Cardiac septum (tissue), 1 donor: Measurements from ENCODE around the gene MAP7. TPM values are rescaled to one million over a fixed set of nuclear protein-coding genes. Genes with fewer than 3 reads are reported as not detected.
"Not testable (repeated sequence)": the region's sequence is repeated elsewhere in the genome, so short reads cannot be mapped to it uniquely, and the experiment has no call there.

Source experiments
- DNase-seq: peaks from one replicate; pipeline ENCODE4 v3.0.0-alpha.2; 2020; ENCODE audit warnings: low spot score
- intact Hi-C: fragments of 100-400 bp; cut with DNase I; formaldehyde crosslinking; loops from one replicate; pipeline ENCODE4 v1.14.0; 2022
- total RNA-seq: library from RNA; stranded (reverse); fragmentation: NEBNext Ultra II Directional; extraction: Animal tissue kit (Norgen Biotek cat#: 25700); gene quantifications from one replicate; pipeline ENCODE4 v1.2.1, GENCODE V29; 2021
- donor health status: DM: no; HTN: no; CAD: no.

The MAP7 gene
- total RNA-seq, 1 donor from 2014 or later, result 1.5 TPM

- DNase-seq, result no peak
- intact Hi-C loops, result no loop called here
These were observed 63.9 kb downstream of the MAP7 start for GRCh38 chr6:136486357-136486756.

GRCh38 chr6:136483906-136484305 is 66.3 kb downstream of the MAP7 start:
- intact Hi-C loops, result no loop called here
- no peak for DNase-seq

- intact Hi-C loops, DNase-seq: not testable (repeated sequence)
These were observed 67.2 kb downstream of the MAP7 start for GRCh38 chr6:136483005-136483404.

DNA sequence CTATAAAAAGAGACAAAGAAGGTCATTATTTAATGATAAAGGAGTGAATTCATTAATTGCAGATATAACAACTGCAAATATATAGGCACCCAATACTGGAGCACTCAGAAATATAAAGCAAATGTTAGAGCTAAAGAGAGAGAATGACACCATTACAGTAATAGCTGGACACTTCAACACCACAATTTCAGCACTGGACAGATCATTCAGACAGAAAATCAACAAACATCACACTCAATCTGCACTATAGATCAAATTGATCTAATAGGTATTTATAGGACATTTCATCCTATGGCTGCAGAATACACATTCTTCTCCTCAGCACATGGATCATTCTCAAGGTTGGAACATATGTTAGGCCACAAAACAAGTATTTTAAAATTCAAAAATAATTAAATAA is 72.7 kb downstream of the MAP7 start:
- DNase-seq, result no peak
- intact Hi-C loops, result no loop called here

DNA sequence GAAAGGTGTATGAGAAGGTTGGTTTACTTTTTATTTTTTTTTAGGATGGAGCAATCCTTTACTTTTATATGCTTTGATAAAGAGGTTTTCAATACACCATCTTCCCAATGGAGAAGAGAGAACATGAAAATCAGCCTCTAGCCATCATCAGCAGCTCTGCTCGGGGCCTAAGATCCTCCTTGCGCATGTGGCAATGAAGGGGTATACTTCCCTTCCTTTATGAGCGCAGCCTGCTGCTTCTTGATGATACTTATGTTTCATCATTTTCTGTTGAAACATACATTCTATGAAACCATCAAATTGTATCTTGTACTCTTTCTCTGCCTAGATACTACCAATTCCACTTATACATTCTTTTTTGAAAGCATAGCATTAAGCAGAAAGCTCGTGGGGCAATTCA is 74.5 kb downstream of the MAP7 start:
- DNase-seq, result no peak
- intact Hi-C loops, result no loop called here

- intact Hi-C loops, result no loop called here
- DNase-seq, result no peak
These were observed 76.0 kb downstream of the MAP7 start for GRCh38 chr6:136474241-136474640.

GRCh38 chr6:136471922-136472321 is 78.3 kb downstream of the MAP7 start:
- intact Hi-C loops, result no loop called here
- no peak for DNase-seq

DNA sequence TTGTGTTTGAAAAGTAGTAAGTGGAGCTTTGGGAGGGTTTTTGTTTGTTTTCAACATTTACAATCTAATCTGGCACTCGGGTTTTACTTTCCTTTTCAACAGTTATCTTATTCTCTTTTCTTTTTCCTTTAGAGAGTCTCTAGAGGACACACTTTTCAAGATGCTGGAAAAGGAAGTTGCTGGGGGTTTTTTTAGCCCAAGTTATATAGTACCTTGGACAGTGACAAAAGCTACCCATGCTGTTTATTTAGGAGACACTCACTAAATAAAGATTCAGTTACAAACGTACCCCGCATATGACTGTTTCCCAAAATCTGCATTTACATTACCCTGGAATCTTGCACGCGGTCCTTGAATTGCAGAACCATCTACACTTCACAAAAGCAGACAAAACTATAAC is 78.8 kb downstream of the MAP7 start:
- intact Hi-C loops, result no loop called here

GRCh38 chr6:136470044-136470443 is 80.2 kb downstream of the MAP7 start:
- intact Hi-C loops, result no loop called here
- no peak for DNase-seq

More for the DNA sequence above, 78.8 kb downstream of the MAP7 start:
- DNase-seq, result no peak

DNA sequence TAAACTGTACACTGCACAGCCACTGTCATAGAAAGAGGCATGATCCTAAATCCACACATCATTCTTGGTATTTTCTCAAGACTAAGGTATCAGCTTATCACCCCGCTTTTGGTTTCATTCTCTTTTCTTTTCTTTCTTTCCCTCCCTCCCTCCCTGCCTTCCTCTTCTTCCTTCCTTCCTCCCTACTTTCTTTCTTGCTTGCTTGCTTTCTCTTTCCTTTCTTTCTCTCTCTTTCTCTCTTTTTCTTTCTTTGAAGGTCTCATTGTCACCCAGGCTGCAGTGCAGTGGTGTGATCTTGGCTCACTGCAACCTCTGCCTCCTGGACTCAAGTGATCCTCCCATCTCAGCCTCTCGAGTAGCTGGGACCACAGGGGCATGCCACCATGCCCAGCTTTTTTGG is 81.1 kb downstream of the MAP7 start:
- intact Hi-C loops, result no loop called here
- DNase-seq, result no peak

DNA sequence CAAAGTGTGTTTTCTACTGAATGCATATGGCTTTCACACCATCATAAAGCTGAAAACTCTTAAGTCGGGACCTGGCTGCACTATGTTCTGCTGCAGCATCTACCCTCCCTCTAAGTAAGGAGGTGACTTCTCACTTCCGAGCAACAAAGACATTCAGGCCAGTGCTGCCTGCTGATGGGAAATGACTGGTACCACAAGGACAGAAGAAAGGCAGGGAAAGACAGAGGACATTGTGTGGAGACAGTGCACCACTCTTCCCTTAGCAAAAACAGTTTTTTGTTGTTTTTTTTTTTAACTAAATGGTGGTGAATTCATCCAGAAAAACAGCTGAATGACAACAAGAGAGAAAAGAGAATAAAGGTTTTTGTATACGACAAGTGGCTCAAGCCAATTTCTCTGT is 81.5 kb downstream of the MAP7 start:
- DNase-seq, result no peak
- intact Hi-C loops, result no loop called here

DNA sequence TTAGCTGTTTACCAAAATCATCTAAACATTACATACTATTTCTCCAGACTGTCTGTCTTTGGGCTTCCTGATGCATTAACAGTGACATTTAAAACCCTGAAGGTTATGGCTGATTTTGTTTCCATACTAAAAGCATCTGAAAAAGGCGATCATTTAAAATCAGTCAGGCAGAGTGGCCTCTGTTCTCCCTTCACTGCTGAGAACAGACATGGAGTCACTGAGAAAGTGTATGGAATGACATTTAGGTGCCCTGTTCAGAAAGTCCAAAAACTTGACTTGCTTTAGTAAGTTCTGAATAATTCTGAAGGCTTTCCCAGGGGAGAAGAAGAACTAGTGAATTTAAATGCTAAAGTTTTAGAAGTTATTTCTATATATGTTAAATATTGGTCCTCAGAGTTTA is 83.0 kb downstream of the MAP7 start:
- intact Hi-C loops, result no loop called here
- DNase-seq, result no peak

DNA sequence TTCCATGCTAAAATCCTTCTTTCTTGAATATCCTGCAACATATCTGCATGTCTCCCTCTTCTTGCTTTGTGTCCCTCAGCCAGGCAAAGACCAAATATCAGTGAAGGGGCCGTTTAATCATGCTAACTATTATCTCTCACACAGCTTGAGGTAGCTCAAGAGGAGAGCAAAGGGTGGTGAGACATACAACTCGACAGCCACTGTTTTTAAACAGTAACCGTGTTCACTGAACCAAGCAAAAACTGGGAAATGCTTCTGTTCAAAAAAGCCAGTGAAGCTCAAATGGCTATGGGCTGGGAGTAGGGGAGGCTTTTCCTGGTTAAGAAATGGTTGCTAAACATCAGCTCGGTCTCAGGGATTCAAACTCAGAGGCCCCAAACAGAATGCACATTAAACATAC is 83.4 kb downstream of the MAP7 start:
- intact Hi-C loops, result no loop called here

DNA sequence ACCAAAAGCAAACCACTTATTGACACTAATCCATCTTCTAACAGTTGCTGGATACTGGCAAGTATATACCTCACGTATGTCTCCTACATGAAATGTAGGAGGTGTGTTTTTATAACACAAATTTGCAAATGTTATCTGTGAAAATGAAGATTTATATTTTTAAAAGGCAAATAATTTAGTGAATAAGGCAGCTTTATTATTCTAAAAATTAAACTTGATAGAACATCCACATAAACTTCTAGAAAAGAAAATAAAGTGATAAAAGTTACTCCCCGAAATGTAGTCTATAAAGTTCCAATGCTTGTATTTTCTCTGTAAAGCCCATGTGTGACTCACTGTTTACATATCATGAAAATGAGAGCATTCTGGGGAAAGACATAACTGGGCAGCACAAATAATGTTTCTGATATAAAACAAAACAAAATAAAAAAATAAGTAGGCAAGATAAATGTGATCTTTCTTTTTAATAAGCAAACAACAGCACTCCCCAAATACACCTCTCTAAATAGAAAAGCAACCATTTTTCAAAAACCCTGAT is 84.4 kb downstream of the MAP7 start:
- DNase-seq, result no peak
- intact Hi-C loops, result no loop called here

More for the DNA sequence above, 83.4 kb downstream of the MAP7 start:
- no peak for DNase-seq

DNA sequence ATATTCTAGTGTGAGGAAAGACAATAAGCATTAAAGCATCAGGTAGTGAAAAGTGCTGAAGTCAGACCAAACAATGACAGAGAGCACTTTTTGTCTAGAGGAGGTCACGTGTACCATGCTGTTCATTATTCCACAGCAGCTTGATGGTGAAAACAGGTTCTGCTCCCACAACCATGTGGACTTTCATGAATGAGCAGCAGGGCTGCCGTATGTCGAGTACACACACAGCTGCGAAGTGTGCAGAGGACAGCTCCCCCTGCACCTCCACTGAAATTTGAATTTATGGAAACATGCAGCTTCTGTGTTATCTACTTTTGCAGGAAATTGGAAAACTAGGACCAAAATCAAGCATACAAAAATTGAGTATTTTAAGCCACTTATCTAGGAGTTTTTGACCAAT is 85.3 kb downstream of the MAP7 start:
- intact Hi-C loops, result no loop called here
- no peak for DNase-seq

- no peak for DNase-seq
- intact Hi-C loops, result no loop called here
These were observed 86.1 kb downstream of the MAP7 start for GRCh38 chr6:136464148-136464547.

DNA sequence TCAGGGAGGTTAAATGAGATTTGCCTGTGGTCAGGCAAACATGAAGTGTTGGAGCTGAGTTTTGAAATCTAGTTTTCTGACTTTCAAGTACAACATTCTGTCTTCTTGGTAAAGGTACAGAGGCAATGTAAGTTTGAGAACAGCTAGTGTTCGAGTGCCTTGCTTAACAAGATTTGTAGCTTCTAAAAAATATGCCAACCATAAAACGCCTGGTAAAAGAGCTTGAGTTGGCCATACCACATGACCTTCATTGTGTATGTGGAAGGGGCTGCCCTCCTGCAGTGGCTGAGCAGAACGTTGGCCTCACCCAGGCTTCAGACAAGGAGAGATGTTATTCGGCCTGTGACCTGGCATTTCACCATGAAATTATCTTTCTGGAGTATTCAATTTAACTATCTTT is 86.5 kb downstream of the MAP7 start:
- intact Hi-C loops, result no loop called here

DNA sequence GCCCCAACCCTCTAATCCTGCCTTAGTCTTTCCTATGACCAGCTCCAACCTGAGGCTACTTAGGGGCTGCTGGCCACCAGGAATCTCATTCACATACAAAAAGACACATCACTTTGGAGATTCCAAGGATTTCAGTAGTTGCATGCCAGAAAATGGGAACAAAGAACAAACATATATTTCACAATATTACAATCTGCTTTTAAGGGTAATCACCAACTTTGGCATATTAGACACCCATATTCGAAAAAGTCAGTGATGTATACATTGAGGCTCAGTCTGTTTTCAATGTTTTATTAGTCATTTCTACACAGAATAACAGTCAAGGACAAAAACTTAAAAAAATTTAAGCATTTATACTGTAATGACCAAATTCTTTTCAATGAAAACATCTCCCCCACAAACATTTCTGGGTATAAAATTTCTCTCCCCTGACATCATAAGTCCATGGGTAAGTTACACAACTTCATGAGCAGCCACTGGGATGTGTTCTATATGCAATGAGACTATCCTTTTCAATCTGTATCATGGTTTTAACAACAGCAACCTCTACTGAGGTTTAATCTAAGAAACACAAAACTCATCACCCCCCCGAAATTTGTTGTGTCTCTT is 103.5 kb downstream of the MAP7 start:
- no peak for DNase-seq
- intact Hi-C loops, result no loop called here

More for the DNA sequence above, 86.5 kb downstream of the MAP7 start:
- DNase-seq, result no peak

DNA sequence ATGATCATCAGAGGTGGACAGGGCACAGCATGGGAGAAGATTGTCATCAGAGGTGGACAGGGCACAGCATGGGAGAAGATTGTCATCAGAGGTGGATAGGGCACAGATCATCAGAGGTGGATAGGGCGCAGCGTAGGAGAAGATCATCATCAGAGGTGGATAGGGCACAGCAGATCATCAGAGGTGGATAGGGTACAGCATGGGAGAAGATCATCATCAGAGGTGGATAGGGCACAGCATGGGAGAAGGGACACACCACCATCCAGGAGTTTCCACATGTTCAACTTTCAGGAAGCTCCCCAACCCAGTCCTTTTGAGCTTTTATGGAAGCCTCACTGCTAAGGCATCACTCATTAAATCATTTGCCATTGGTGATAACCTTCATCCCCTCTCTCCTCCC is 104.1 kb downstream of the MAP7 start:
- no peak for DNase-seq
- intact Hi-C loops, result no loop called here

DNA sequence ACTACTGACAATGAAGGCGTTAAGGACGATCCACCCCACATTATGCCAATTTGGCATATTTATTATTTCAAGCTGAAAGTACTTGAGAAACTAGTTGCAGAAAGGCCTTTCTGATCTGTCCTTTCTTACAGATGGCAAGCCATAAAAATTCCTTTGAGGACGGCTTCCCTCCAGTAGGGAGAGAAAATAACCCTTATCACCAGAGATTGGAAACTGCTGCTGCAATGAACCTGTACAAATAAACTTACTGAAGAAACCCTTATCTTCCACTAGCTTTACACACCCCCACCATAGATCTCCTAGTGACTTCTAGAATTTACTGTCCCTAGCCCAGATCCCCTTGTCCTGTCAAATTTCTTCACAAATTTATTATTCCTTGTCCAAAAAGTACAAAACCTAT is 105.2 kb downstream of the MAP7 start:
- intact Hi-C loops, result no loop called here
- DNase-seq, result no peak

DNA sequence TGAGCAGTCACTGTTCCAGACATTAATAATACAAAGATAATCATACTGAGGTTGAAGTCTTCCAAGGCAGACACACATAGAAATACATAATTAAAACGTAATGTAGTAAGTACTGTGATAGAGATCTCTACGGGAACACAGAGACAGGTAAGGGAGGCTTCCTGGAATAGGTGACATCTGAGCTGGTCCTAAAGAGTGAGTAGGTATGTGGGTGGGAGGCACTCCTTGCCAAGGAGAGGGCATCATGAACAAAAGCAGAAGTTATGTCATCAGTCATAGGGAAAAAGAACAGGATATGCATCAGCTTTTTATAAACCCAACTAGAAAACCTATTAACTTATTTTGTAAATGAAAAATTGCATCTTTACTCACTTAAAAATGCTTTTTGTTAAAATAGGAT is 110.0 kb downstream of the MAP7 start:
- DNase-seq, result no peak
- intact Hi-C loops, result no loop called here
